ENCODE measurements around the gene NTRK3. TPM values are rescaled to one million over a fixed set of nuclear protein-coding genes. Genes with fewer than 3 reads are reported as not detected.

The NTRK3 gene
- total RNA-seq, 1 donor from 2014 or later: not detected

DNA sequence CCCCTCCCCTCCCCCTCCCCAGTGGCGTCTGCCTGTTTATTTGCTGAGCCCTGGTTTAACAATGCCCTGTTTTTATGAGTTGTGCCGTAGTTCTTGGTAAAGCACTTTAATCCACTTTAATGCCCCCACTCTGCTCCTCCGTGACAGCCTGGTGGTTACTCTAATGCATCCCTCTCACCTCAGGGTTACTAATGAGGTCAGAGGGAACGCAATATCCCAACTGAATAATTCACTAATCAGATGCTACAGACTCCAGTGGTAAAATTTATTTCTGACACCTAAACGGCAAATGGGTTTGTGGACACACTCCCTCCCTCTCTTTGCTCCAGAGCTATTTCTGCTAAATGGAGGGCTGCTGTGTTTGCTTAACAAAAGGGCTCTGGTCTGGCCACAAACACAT, 26.1 kb upstream of the NTRK3 start:
- Mint-ChIP-seq H3K9me3 (ENCODE audit: unreplicated experiment) (no peaks in the 10 kb centered on the region), H3K36me3 (ENCODE audit: unreplicated experiment) (no peaks in the 10 kb centered on the region), H3K27ac (ENCODE audit: unreplicated experiment) (no peak overlapping the region), H3K4me1 (ENCODE audit: unreplicated experiment) (no peaks in the 10 kb centered on the region), H3K27me3 (ENCODE audit: unreplicated experiment) (peaks cover 14% of the 10 kb centered on the region), H3K4me3 (ENCODE audit: unreplicated experiment) (no peak overlapping the region)
- no peak for DNase-seq (ENCODE audit: extremely low spot score, unreplicated experiment)
- TF ChIP-seq, protein P1, sequence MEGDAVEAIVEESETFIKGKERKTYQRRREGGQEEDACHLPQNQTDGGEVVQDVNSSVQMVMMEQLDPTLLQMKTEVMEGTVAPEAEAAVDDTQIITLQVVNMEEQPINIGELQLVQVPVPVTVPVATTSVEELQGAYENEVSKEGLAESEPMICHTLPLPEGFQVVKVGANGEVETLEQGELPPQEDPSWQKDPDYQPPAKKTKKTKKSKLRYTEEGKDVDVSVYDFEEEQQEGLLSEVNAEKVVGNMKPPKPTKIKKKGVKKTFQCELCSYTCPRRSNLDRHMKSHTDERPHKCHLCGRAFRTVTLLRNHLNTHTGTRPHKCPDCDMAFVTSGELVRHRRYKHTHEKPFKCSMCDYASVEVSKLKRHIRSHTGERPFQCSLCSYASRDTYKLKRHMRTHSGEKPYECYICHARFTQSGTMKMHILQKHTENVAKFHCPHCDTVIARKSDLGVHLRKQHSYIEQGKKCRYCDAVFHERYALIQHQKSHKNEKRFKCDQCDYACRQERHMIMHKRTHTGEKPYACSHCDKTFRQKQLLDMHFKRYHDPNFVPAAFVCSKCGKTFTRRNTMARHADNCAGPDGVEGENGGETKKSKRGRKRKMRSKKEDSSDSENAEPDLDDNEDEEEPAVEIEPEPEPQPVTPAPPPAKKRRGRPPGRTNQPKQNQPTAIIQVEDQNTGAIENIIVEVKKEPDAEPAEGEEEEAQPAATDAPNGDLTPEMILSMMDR (IDR thresholded peaks at IDR 0.05): no peak

DNA sequence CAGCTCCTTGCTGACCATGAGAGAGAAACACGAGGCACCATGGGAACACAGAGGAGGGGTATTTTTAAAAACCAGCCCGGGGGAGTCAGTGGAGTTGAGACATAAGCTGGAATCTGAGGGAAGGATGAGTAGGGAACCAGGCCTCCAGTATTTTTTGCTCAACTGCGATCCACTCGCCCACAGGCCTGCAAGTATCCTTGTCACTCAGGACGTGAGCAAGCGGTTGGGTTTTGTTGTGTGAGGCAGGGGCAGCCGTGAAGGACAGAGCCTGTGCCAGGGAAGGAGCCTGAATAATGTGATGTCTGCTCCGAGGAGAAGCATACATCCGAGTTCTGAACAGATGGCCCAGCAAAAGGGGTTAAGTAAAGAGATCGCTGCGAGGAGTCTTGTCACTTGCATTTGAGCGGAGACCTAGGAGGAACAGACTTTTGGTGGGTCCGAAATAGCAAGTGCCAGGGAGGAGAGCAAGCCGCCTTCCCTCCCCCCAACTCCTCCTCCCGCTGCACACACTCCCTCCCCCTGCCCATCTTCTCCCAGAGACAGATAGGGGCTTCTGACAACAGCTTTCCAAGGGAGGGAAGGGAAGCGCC, 20.4 kb upstream of the NTRK3 start:
- H3K4me1 Mint-ChIP-seq (ENCODE audit: unreplicated experiment): no peaks in the 10 kb centered on the region
- H3K27me3 Mint-ChIP-seq (ENCODE audit: unreplicated experiment): peaks cover 7% of the 10 kb centered on the region
- H3K4me3 Mint-ChIP-seq (ENCODE audit: unreplicated experiment): no peak overlapping the region
- no peak for DNase-seq (ENCODE audit: extremely low spot score, unreplicated experiment)
- H3K27ac Mint-ChIP-seq (ENCODE audit: unreplicated experiment): no peak overlapping the region
- no peaks in the 10 kb centered on the region for H3K36me3 Mint-ChIP-seq (ENCODE audit: unreplicated experiment)
- TF ChIP-seq, protein P1 (IDR thresholded peaks at IDR 0.05): no peak
- H3K9me3 Mint-ChIP-seq (ENCODE audit: unreplicated experiment): no peaks in the 10 kb centered on the region

DNA sequence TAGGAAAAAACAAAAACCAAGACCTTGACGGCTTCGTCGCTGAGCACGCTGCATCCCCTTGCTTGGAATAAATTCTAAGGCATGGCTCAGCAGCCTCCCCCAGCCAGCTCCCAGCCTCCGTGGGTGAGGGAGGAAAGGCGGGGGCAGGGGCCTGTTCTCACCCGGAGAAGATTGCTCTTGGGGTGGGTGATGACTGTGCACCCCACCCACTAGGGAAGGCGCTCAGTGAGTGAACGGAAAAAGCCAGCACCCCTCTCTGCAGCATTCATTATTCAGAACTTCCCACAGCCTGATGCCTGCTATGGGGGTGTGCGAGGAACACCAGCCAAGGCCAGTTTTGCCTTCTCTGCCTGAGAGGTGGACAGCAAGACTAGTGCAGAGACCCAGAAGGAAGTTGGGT, 19.3 kb upstream of the NTRK3 start:
- H3K4me3 Mint-ChIP-seq (ENCODE audit: unreplicated experiment): no peak overlapping the region
- H3K36me3 Mint-ChIP-seq (ENCODE audit: unreplicated experiment): no peaks in the 10 kb centered on the region
- no peak overlapping the region for H3K27ac Mint-ChIP-seq (ENCODE audit: unreplicated experiment)
- H3K9me3 Mint-ChIP-seq (ENCODE audit: unreplicated experiment): no peaks in the 10 kb centered on the region
- TF ChIP-seq, protein P1 (IDR thresholded peaks at IDR 0.05): no peak
- H3K4me1 Mint-ChIP-seq (ENCODE audit: unreplicated experiment): no peaks in the 10 kb centered on the region
- DNase-seq (ENCODE audit: extremely low spot score, unreplicated experiment): no peak
- H3K27me3 Mint-ChIP-seq (ENCODE audit: unreplicated experiment): peaks cover 7% of the 10 kb centered on the region

DNA sequence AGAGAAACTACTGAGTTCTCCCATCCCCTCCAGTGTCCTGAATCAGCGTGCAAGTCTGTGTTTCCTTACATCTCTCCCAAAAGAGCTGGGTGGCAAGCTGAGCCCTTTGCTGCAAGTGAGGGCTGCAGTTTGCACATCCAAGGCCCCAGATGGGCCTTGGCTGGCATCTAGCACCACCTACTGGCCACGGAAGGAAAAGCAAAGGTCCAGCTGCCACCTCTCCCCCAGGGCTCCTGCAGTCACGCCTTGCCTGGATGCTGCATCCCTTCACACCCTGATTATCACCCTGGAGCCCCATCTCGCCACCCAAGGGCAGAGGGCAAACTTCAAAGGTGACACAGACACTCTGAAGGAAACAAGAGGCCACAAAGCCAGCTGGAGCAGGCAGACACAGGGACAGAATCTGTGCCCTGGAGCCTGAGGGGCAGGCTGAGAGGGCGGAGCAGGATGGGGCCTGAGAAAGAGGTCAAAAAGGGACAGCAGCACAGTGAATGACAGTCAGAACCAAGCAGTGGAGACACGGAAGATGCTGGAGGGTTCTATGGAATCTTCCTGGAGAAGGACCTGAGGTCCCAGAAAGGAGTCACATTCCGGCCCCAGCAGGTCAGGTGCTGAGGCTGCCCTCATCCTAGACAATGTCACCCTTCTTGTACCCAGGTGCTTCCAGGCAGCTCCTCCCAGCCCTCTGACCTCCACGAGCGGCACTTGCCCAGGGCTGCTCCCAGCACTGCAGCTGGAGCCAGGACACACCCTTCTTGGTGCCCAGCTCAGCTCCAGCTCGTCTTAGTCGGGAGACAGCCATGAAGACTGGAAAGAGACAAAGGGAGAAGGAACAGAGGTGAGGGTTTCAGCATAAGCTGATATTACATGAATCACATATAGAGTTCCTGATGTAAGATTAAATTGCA, 18.3 kb upstream of the NTRK3 start:
- H3K4me1 Mint-ChIP-seq (ENCODE audit: unreplicated experiment): no peaks in the 10 kb centered on the region
- TF ChIP-seq, protein P1 (IDR thresholded peaks at IDR 0.05): peak; percentile 78
- H3K36me3 Mint-ChIP-seq (ENCODE audit: unreplicated experiment): no peaks in the 10 kb centered on the region
- H3K4me3 Mint-ChIP-seq (ENCODE audit: unreplicated experiment): no peak overlapping the region
- H3K27me3 Mint-ChIP-seq (ENCODE audit: unreplicated experiment): peaks cover 7% of the 10 kb centered on the region
- DNase-seq (ENCODE audit: extremely low spot score, unreplicated experiment): no peak
- H3K27ac Mint-ChIP-seq (ENCODE audit: unreplicated experiment): no peak overlapping the region
- H3K9me3 Mint-ChIP-seq (ENCODE audit: unreplicated experiment): no peaks in the 10 kb centered on the region

DNA sequence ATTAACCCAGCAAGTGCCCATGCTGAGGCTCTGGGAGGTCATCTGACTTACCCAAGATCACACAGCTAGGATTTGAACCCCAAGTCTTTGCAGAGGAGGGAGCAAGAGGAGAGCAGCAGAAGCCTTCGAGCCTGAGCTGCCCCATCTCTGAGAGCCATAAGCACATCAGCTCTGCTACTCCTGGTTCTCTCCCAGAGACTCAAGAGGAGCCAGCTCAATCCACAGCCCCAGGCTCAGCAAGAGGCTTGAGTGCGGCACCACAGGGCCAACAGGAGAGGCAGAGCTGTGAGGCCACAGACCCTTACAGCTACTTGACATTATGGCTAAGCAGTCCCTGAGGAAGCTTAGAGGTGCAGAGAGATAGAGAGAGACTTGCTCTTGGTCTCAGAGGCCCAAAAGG, 15.9 kb upstream of the NTRK3 start:
- no peak overlapping the region for H3K4me3 Mint-ChIP-seq (ENCODE audit: unreplicated experiment)
- no peaks in the 10 kb centered on the region for H3K9me3 Mint-ChIP-seq (ENCODE audit: unreplicated experiment)
- peaks cover under 1% of the 10 kb centered on the region for H3K27me3 Mint-ChIP-seq (ENCODE audit: unreplicated experiment)
- H3K4me1 Mint-ChIP-seq (ENCODE audit: unreplicated experiment): no peaks in the 10 kb centered on the region
- DNase-seq (ENCODE audit: extremely low spot score, unreplicated experiment): no peak
- H3K27ac Mint-ChIP-seq (ENCODE audit: unreplicated experiment): no peak overlapping the region
- no peaks in the 10 kb centered on the region for H3K36me3 Mint-ChIP-seq (ENCODE audit: unreplicated experiment)
- TF ChIP-seq, protein P1 (IDR thresholded peaks at IDR 0.05): no peak

Data from osteocyte (in vitro differentiated cells).